ENCODE results near the gene RAE1.
"Not testable (repeated sequence)": the region's sequence is repeated elsewhere in the genome, so short reads cannot be mapped to it uniquely, and the experiment has no call there.

The RAE1 gene

DNA sequence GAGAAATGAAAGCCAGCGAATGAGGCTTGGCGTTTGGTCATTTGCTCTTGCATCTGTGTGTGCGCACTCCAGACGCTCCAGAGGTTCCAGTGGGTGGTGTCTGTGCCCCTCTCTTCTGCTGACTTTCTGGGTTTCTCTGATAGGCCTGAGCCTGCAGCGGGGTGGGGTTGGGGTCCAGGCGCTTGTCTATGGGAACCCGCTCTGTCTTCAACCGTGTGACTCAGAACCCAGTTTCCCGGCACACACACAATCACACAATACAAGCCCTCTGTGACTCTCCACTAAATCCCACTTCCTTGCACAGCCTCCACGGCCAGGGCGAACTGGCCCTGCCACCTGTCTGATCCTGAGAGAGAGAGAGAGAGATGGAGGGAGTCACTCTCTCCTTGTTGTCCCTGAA is 64.7 kb downstream of the RAE1 start:
- TF ChIP-seq CTCF (IDR thresholded peaks at IDR 0.05; ENCODE audit: insufficient read depth, low read depth, low read length, missing control alignments), result no peak
- H3K4me3 ChIP-seq (ENCODE audit: low read length), result no peak overlapping the region
- no peak for DNase-seq (ENCODE audit: low read depth)

- no peak for TF ChIP-seq CTCF (IDR thresholded peaks at IDR 0.05; ENCODE audit: insufficient read depth, low read depth, low read length, missing control alignments)
- no peak overlapping the region for H3K4me3 ChIP-seq (ENCODE audit: low read length)
- DNase-seq (ENCODE audit: low read depth), result no peak
Observed at GRCh38 chr20:57416296-57417022, 65.4 kb downstream of the RAE1 start.

DNA sequence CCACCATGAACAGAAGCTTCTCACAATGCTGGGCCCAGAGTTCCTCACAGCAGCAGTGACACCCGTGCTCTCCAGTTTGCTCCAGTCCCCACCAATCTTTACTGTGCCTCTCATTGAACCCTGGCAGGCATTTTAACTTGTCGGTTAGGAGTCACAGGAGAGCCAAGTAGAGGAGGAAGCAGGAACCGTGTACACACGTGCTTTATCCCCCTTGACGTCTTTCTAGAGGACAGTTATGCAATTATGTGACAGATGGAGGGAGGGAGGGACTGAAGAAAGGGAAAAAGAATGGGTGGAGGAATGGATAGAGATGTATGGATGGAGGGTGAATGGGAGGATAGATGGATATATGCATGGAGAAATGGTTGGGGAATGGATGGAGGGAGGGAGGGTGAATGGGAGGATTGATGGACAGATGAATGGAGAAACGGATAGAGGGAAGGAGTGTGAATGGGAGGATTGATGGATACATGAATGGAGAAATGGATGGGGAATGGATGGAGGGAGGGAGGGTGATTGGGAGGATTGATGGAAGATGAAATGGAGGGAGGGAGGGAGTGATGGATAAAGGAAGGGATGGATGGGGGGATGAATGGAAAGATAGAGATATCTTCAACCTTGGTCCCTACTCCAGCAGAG is 66.1 kb downstream of the RAE1 start:
- no peak overlapping the region for H3K4me3 ChIP-seq (ENCODE audit: low read length)
- DNase-seq (ENCODE audit: low read depth), result no peak
- no peak for TF ChIP-seq CTCF (IDR thresholded peaks at IDR 0.05; ENCODE audit: insufficient read depth, low read depth, low read length, missing control alignments)

GRCh38 chr20:57417830-57418780 is 67.0 kb downstream of the RAE1 start:
- no peak for TF ChIP-seq CTCF (IDR thresholded peaks at IDR 0.05; ENCODE audit: insufficient read depth, low read depth, low read length, missing control alignments)
- no peak for DNase-seq (ENCODE audit: low read depth)
- H3K4me3 ChIP-seq (ENCODE audit: low read length), result no peak overlapping the region

DNA sequence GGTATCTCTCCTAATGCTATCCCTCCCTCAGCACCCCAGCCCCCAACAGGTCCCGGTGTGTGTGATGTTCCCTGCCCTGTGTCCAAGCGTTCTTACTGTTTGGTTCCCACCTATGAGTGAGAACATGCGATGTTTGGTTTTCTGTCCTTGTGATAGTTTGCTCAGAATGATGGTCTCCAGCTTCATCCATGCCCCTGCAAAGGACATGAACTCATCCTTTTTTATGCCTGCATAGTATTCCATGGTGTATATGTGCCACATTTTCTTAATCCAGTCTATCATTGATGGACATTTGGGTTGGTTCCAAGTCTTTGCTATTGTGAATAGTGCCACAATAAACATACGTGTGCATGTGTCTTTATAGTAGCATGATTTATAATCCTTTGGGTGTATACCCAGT is 68.4 kb downstream of the RAE1 start:
- not testable (repeated sequence) for DNase-seq (ENCODE audit: low read depth); H3K4me3 ChIP-seq (ENCODE audit: low read length)

DNA sequence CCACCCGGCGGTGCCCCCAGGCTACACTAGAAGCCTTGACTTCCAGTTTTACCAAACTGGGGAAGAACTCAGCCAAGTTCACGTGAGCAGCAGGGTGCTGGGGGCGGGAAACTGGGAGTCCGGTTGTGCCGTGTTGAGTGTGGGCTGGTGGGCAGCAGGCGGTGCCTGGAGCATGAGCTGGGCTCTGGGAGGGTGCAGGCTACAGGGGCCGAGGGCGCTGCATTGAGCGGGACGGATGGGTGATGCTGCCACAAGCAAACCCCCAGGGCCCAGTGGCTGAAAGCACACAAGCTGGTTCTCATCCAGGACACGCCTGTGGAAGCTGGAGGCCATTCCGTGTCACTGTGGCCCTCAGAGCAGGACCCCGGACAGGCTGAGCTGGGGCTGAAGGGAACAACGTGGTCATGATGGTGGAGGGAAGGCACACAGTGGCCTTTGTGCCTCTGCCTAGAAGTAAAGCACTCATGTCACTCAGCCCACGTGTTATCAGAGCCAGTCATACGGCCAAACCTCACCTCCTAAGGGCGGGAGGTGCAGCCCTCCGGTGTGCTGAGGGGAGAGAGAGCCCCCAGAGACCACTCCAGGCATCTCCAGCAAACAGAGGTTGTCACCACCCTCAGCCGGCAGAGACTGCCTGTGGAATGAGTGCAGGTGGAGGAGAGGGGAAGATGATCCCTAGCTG is 69.7 kb downstream of the RAE1 start:
- H3K4me3 ChIP-seq (ENCODE audit: low read length), result no peak overlapping the region
- no peak for DNase-seq (ENCODE audit: low read depth)
- no peak for TF ChIP-seq CTCF (IDR thresholded peaks at IDR 0.05; ENCODE audit: insufficient read depth, low read depth, low read length, missing control alignments)
